OCI-LY1 (cell line): Measurements from ENCODE around the gene TBC1D2B.

ENCODE experiments used
- CTCF ChIP-seq: fragments of 200-600 bp; sonication (generic), shearing (Covaris generic); IDR thresholded peaks from 2 replicates; pipeline ENCODE4 v1.5.1; 2017; ENCODE audit warnings: mild to moderate bottlenecking, antibody characterized with exemption, low read length, moderate library complexity, mixed read lengths
- EZH2 ChIP-seq: fragments of 200-600 bp; sonication (generic), shearing (Covaris generic); IDR thresholded peaks from 2 replicates; pipeline ENCODE4 v1.8.0; 2017; ENCODE audit warnings: borderline replicate concordance, mixed run types, mild to moderate bottlenecking, antibody characterized with exemption, low read length, moderate library complexity, mixed read lengths

DNA sequence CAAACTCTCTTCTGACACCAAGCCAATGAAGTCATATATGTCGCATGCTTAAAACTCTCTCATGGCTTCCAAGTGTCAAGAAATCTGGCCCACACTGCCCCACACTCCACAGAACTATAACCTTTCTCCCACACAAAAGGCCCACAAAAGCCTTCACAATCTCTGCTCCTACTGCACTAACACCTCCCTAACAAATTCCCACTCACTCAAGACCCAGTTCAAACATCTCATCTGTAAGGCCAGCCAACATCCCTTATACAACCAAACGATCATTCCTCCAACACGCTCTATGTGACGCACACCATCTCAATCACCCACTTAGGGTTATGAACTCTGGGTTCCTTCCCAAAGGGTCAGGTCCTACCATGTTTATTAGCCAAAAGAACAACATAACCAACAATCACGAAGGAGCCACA, 13.5 kb downstream of the TBC1D2B start:
- no peak for TF ChIP-seq EZH2
- TF ChIP-seq CTCF, result no peak
